Eye (tissue), 1 donor: Measurements from ENCODE around the gene ZBTB20.

Experiments used
- DNase-seq: peaks from one replicate; pipeline ENCODE4 v3.0.0-alpha.2; 2015

The ZBTB20 gene

DNA sequence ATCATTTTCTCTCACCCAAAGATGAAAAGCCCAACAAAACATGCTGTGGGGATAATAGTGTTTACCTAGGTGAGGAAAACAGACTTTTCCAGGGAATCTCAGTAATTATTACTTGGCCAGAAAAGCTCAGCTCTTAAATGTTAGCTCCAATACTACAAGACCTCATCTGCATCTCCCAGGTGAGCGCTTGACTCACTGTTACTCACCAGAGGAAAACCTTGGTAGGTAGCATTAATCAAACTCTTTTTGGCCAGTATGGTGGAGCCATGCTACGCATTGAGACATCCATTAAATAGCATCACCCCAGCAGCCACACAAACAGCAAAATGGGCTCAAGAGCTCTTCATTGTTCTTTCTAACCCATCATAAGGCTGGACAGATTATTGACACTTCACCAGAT lies 754.3 kb downstream of the ZBTB20 start:
- no peak for DNase-seq

DNA sequence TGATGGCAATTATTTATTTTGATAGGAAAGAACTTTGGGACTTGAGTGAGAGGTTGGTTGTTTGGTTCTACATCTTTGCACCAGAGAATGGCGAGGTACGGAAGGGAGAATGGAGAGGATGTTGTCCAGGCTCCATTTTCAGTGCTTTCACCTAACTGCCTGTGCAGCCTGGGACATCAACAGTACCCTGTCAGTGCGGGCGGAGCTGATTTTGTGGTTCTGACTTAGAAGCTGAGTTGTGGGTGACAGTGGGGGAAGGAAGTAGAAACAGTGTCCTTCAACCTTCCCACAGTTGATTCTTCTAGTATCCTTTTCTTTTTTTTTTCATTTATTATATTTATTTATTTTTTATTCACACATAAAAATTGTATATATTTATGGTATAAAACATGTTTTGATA lies 757.9 kb downstream of the ZBTB20 start:
- no peak for DNase-seq

DNA sequence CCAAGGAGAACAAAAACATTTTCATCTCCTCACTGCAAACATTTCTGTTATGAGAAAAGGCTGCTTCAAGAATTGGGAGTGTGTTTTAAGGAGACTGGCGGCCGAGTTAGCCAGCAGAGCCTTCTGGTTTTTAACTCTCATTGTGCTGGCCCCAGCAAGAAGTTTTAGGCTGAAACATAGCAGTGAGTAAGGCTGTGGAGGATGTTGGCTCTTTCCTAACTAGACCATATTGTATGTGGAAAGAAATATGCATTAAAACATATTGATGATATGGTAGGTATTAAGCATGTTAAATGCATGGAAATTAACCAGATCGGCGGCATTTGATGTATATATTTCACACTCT lies 762.6 kb downstream of the ZBTB20 start:
- DNase-seq, result peak; percentile 49

DNA sequence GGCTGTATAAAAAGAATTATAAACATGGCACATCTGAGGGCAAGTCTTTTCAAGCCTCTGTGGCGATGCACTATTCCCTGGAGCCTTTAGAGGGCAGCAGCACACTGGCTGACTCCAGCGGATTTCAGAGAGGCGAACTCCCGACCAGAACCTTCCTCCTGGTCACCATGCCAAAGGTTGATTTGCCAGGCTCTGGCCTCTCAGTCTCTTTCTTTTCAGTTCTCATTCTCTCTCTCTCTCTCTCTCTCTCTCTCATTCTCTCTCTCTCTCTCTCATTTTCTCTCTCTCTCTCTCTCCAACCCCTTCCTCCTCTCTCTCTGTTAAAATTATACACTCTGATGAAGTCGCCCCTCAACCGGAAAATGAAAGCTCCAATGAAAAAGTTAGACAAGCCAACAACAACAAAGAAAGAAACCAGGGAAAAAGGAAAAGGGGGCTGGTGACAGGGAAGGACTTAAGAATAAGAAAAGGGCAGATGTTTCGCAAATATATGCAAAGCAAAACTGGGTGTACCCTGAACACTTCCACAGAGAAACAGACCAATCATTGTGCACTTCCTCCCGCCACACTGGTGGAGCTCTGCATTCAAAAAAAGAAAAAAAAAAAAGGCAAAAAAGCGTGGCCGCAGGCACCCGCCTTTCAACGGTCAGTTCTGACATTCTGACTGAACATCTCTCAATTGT lies 763.1 kb downstream of the ZBTB20 start:
- peak; percentile 91 for DNase-seq

DNA sequence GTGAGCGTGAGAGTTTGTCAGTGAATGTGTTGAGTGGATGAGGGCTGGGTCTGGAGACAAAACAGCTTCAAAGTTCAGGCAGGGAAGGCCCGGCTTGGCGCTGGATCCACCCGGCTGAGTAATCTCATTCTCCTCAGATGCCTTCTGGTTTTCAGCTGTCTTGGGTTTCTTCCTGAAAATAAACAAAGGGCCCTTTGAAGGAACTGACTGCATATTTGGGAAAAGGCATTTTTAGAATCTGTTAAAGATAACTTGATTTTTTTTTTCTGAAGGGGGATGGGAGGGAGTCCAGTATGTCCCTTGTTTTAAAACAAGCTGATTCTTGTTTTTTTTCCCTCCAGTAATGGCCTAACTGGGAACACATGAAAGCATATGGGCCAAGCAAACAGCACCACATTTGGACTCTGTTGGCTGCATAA lies 766.8 kb downstream of the ZBTB20 start:
- peak; percentile 38 for DNase-seq

DNA sequence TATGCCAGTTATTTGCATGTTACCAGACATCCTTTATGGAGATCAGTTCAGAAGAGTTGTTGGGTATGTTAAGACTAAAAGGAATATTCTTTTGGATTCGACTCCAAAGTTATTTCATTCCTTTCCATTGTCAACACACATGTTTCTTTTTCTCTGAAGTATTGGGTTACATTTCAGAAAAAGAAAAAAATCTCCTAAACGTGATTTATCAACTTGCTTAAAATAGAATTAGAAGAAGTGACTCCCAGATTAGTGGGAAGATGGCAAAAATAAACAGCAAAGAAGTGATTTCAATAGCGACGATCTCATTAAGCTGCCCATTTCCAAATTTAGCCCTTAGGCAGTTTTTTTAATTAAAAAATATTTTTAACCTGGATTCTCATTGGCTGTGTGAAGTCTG lies 767.8 kb downstream of the ZBTB20 start:
- no peak for DNase-seq

DNA sequence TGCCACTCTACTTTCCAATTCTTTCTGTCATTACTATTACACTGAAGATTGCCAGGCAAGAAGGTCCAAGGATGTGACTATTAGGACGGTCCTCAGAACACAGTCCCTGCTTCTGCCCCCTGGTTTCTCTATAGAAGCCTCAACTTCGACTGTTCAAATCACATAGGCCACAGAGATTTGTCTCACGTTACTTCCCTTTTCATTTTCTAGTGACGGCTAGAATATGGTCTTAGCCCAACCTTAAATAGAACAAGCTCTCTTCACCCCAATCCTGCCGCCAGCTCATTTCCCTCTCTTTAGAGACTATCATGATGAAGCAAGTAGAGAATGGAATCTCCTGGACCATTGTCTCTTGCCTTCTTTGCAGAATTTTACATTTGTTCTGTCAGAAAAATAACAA lies 768.3 kb downstream of the ZBTB20 start:
- no peak for DNase-seq

DNA sequence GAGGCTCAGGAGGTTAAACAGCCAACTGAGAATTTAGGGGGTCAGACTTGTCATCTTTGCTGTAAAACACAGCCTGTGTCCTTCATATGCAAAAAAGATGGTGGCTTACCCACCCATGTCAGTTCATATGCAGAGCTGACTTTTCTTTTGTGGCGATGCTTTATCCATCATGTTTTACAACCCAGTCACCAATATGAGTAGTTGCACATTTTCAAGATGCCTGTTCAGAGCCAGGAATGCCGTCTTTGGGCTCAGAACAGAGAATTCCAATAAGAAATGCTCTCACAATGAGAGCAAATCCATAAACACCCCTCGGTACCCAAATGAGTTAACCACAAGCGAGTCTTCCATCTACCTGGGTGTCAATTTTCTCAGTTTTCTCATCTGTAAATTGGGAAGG lies 769.7 kb downstream of the ZBTB20 start:
- DNase-seq, result no peak

DNA sequence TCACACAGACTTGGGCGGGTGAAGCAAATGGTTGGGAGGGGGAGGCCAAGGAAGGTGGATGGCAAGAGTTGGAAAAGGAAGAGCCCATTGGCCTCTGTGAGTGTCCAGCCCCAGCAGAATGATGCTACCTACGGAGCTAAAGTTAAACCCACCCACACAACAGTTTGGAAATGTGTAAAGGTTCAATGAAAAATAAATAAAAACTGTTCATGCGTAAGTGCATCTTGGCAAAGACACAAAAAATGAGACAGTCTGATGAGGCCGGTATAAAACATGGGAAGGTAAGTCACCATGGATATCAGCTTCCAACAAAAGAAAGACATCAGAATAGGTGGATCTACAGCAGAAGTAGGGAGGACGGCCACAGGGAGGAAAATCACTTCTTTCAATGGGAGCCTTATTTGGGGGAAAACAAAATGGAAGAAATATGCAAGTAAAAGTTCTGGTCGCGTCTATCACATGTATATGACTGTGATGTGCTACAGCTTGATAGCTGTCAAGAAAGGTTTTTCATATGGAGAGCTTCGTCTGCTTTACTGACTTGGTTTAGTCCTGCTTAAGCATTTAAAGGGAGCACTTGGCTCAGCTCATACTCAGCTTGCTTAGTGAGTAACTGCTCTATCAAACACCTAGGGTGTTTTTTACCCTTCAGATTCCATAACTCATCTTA lies 770.4 kb downstream of the ZBTB20 start:
- no peak for DNase-seq

DNA sequence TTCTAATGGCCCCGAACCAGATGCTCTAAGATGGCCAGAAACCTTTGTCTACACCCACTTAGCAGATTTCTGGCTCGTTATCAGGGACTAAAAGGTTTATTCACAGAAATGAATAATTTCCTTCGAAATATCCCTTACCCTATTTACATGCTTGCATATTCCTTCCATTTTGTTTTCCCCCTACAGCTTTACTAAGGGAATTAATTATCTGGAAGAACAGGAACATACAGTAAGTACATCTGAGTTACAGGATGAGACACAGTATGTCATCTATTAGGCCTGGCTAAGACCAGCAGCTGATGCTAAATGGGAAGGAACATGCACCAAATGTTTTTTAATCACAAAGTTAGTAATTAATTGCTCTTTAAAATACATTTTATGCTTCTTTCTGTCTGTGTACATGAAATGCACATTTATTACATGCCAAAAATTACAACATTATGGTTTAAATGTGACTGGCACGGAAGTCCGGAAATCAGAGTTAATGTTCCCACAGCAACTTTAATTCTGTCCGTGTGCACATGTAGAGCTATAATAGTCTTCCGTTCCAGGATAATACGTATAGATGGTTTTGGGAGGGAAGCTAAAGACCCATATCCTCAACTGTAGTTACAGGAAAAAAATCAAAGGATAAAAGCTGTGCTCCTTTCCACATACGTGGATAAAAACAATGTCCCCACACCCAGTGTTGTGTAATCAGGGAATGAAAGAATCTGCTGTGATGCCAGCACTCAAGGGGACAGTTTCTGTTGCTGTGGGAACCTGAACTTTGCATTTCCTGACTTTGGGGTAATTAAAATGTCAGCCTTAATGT lies 771.3 kb downstream of the ZBTB20 start:
- DNase-seq, result no peak

DNA sequence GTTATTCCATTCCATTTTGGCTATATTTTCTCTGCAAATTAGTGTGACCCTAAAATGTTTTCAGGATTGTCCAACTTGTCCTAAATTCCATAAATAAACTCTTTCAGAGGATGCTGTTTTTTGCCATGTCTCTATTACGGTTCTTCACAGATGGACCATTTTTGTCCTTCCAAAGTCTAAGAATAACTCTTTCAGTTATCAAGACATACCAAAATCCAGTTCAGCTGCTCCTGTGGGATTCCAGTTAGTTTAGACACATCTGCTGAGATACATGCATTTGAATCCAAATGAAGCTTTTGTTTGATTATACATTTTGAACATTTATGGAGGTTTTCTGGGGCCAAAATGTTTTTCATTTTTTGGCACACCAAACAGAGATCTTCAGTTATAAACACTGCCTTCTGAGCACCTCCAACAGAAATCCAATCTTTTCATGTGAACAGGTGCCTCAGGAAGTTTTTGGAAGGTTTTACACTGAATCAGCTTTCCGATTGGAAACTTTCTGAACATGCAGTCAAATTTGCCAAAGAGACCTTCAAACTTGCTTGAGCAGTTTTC lies 772.6 kb downstream of the ZBTB20 start:
- DNase-seq, result no peak

DNA sequence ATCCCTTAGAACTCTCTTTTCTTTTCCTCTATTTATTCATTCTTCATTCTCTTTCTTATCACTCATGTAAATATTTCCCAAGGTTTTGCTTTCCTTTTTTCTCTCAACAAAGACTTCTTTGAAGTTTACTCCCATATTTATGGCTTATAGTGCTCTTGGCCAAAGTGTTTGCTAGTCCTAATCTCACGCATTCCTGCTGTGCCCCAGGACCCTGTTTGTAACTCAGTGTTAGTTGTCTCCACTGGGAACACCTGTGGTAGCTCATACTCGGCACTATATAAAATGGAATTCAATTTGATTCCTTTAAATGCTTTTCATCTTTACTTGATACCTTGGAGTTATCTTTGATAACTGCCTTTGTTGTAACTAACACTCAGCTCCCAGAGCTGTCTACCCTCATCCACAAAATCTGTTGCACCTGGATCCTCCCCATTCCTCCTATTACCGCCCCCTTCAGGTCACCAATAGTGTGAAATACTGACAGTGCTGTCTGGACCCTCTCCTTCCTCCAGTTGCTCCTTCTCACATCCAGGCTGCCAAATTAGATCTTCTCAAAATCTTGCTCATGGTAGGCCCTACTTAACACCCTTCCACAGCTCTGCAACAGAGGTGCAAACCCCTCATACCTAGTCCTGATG lies 776.4 kb downstream of the ZBTB20 start:
- DNase-seq, result no peak

DNA sequence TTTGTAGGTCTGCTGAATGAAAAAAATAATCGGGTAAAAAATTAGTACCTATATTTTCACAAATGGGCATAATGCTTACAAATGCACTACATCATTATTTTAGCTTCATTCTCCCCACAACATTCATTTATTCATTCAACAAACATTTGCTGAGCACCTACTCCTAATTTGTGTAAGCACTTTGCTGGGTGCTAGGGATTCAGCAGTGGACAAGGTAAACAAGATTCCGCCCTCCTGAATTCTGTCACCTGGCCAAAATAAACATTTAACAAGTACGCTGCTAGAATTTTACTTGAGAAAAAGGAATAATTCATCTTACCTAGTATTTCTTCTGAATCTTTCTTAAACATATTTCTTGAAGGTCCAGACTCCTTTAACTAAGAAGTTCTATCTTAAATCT lies 781.2 kb downstream of the ZBTB20 start:
- no peak for DNase-seq

DNA sequence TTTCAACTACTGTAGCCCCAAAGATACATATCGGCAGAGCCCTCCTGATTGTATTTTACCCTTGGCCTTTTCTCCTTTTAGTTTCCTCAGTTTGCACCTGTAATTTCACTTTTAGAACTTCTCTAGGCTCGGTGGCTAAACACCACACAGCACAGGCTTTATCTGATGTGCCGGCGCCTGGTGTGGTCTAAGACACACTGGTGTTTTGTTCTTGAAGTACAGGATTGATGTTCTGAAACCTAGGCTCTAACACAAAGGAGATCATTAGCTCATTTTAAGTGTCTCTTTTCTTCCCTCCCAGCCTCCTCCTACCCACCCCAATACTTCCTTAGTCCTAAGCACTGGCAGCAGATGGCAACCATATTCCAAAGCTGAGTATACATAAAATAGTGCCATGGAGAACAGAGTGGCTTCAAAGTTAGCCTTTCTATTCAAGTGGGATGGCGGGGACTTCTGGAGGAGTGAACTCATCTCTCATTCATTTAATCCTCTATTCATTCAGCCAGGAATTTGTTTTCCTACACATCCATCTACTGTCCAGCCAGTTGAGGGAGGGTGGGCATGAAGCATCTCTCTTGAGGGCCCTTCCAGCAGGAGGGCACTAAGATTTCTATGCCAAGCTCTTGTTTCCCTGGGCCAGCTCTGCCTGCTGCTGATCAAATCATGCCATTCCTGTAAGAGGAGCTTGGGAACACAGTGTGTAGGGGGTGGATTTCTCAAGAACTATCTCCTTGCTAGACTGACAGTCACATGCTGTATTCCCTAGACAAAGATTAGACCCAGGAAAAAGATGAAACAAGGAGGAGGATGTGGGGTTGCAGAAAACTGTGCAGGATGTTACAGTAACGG lies 782.1 kb downstream of the ZBTB20 start:
- DNase-seq, result no peak

DNA sequence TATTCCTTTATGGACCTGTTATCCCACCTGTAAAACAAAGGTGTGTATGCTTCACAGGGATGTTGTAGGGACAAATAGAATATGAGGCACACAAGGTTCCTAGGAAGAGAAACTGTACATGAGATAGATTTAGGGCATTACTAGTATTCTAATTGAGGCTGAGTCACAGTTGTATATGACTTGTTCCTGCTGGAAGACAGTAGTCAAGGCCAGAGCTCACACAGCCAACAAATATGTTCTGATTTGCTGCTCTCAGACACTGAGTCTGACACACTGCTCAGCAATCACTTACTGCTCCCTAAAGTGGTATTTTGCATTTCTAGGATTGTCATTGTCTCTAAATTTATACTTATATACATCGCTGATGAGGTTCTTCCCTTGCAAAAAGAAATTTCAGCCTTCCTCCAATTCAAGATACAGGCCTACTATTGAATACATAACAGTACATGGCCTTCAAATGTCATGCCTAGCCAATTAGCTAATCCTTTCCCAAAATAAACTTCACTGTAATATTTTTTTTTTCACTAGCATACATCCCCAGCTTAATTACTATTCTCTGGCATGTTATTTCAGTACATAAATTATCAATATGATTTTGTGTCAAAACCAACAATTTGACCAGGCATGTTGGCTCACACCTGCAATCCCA lies 783.4 kb downstream of the ZBTB20 start:
- DNase-seq, result no peak

DNA sequence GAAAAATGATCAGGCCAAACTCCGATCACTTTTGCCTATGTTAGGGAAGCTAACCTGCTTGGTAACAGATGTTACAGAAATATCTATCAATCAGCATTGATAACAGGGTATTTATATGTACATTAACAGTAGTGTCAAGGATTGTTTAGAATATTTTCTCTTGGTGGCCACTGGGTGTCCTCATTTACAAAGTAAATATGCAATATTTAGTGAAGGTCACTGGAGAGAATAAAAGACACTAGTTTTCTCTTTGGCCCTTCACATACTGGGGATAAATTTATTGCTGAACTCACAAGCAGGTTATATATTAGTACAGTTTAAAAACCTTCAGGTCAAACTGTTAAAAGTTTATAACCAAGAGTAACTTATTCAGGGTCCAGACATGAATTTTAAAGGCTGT lies 784.3 kb downstream of the ZBTB20 start:
- DNase-seq, result peak; percentile 31

DNA sequence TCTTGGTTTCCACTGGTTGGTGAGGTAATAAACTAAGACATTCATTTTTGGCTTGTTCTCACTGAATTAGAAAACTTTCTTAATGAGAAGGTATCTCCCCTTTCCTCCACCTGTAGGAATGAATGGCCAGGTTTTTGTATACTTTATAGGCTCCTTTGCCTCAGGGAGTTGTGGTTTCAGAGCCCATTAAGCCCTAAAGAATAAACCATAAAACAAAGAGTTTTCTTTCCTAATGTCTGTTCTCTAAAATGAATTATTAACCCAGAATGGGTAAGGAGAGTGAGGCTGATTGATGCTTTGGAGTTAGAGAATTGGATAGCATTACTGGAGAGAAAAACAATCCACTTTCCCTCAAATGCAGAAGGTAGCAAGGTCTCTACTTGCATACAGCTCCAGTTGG lies 785.7 kb downstream of the ZBTB20 start:
- no peak for DNase-seq

DNA sequence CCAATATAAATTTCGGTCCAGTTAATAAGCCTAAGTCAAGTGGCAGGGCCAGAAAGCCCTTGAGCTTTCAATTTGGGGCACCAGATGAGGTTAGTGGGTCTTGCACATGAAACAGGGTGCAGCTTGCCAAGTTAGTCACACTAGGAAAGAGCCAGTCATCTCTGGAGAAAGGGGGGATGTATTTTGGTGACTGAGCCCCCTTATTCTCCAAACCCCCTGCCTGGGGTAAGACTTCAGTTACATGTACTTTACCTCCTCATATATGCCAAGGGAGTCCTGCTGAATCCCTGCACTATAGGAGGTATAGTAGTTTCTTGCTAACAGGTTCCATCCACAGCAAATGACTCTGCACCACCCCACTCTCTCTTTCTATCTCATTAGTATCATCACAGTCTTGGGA lies 790.6 kb downstream of the ZBTB20 start:
- DNase-seq, result no peak

DNA sequence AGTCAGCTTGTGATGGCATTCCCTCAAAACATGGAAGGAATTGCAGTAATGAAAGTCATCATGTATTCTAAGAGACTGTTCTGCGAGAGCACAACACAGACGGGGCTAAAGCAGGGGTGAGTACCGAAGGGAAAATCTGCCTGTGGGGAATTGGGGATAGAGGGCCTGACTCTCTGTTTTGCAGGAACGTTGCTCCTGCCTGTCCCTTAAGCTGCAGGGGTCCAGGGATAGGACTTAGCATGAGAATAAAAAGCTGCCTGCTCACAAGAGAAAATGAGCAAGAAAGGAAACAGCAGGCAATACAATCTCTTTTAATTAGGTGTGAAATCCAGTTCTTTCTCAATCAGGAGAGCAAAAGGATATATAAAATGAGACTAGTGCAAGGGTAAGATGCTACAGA lies 791.0 kb downstream of the ZBTB20 start:
- DNase-seq, result peak; percentile 15

DNA sequence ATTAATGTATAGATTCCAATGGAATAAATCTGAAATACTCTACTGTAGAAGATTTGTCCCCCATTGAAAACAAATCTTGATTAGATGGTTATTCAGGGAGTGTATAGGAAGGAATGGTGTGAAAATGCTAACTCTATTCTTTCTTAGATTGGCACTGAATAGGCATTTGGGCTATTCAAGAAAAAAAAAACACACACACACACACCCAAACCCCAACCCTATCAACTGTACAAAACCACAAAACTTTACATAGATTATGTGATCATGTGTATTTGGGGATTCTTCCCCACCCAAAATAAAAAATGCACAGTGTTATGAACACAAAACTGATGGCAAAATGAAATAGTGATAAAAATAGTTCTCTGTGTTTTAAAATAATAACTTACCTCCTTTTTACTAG lies 791.4 kb downstream of the ZBTB20 start:
- no peak for DNase-seq

DNA sequence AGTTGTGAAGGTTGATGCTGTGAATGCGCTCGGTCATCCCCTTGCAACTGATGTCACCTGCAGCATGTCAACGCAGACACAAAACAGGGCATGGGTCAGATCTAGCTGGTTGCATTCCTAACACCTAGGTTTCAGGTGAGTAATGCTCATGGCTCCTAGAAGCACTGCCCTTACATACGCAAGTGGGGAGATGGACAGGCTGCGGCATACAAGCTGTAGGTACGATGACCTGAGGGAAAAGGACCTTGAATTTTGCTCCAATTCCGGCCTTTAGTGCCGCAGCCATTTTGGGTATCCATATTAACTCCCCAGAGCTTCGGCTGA lies 795.3 kb downstream of the ZBTB20 start:
- no peak for DNase-seq
